Endothelial cell of umbilical vein (primary cell): ENCODE measurements around the gene LHX5. TPM values are rescaled to one million over a fixed set of nuclear protein-coding genes. Genes with fewer than 3 reads are reported as not detected.

Experiments used
- BruUV-seq: library from RNA; stranded (reverse); fragments of 400-500 nt; replicated peaks from 2 replicates; lab custom pipeline; 2021; lab: Mats Ljungman, UMichigan
- CTCF ChIA-PET: fragments of 300-600, 350-600 bp; sonication (Branson Sonifier 250); formaldehyde crosslinking; loops from one replicate; lab custom pipeline; 2021; ENCODE audit warnings: antibody characterized with exemption, inconsistent platforms; lab: Charles Lee
- POLR2A ChIA-PET: fragments of 300-600, 350-600 bp; sonication (Branson Sonifier 250); formaldehyde crosslinking; loops from one replicate; lab custom pipeline; 2021; ENCODE audit warnings: antibody characterized with exemption, inconsistent platforms; lab: Charles Lee
- DNase-seq: peaks from one replicate; pipeline ENCODE4 v3.0.0-alpha.2; 2011; ENCODE audit warnings: low read depth, low spot score
- FAIRE-seq: peaks from 2 replicates; lab custom pipeline; 2011; peaks lifted over from hg19 to GRCh38; lab: Jason Lieb, UNC
- H2AFZ ChIP-seq: 2 replicates; pipeline ENCODE4 v1.6.0; 2012; ENCODE audit warnings: low read depth, low read length, control low read depth, inconsistent platforms
- H3K27ac ChIP-seq: 2 replicates; pipeline ENCODE4 v1.5.1; 2011; ENCODE audit warnings: low read depth, mild to moderate bottlenecking, control low read depth, low read length, moderate library complexity; ENCODE audit not compliant: insufficient read depth
- H3K27me3 ChIP-seq, 2 experiments: 2 replicates each; pipeline versions ENCODE4 v1.6.0 to v1.6.1; 2011; ENCODE audit warnings: low read length in 2 of 2, mixed read lengths in 1 of 2; ENCODE audit not compliant: control insufficient read depth in 2 of 2, insufficient read depth in 2 of 2
- H3K36me3 ChIP-seq, 2 experiments: 2 replicates in 1 of 2; 3 replicates in 1 of 2; pipeline ENCODE4 v1.5.1; 2011; ENCODE audit warnings: low read length in 2 of 2, mild to moderate bottlenecking in 1 of 2, moderate library complexity in 1 of 2; ENCODE audit not compliant: control insufficient read depth in 2 of 2, insufficient read depth in 2 of 2; ENCODE audit errors: extremely low read depth in 1 of 2
- H3K4me1 ChIP-seq: 3 replicates; pipeline ENCODE4 v1.5.1; 2011; ENCODE audit warnings: mild to moderate bottlenecking, low read length; ENCODE audit not compliant: control insufficient read depth, insufficient read depth; ENCODE audit errors: extremely low read depth
- H3K4me2 ChIP-seq: 2 replicates; pipeline ENCODE4 v1.6.1; 2011; ENCODE audit warnings: low read length, control low read depth, mixed read lengths; ENCODE audit not compliant: insufficient read depth
- H3K4me3 ChIP-seq, 3 experiments: fragments of 200-600 bp in 1 of 3; sonication (generic), shearing (Covaris generic) in 1 of 3; replicated peaks in 1 of 3; 2 replicates each; pipeline ENCODE4 v1.5.1; 2011 to 2016; ENCODE audit warnings: control low read depth in 3 of 3, low read length in 3 of 3, mild to moderate bottlenecking in 2 of 3, inconsistent platforms in 1 of 3, low read depth in 1 of 3, moderate library complexity in 1 of 3; ENCODE audit not compliant: insufficient read depth in 1 of 3
- H3K79me2 ChIP-seq: 2 replicates; pipeline ENCODE4 v1.6.0; 2012; ENCODE audit warnings: low read length, inconsistent platforms; ENCODE audit not compliant: control insufficient read depth, insufficient read depth
- H3K9ac ChIP-seq: replicated peaks from 2 replicates; pipeline ENCODE3; 2011; ENCODE audit warnings: low read length, control low read depth; ENCODE audit not compliant: insufficient read depth; ENCODE audit errors: extremely low read depth
- H3K9me1 ChIP-seq: replicated peaks from 3 replicates; pipeline ENCODE4 v1.6.0; 2011; ENCODE audit warnings: mild to moderate bottlenecking, low read length; ENCODE audit not compliant: control insufficient read depth, insufficient read depth; ENCODE audit errors: extremely low read depth
- H3K9me3 ChIP-seq: replicated peaks from 2 replicates; pipeline ENCODE4 v1.5.1; 2012; ENCODE audit warnings: low read length, inconsistent platforms; ENCODE audit not compliant: control insufficient read depth, insufficient read depth
- H4K20me1 ChIP-seq: replicated peaks from 2 replicates; pipeline ENCODE3; 2011; ENCODE audit warnings: mild to moderate bottlenecking, low read length; ENCODE audit not compliant: control insufficient read depth, insufficient read depth; ENCODE audit errors: extremely low read depth
- CTCF ChIP-seq, 2 donors: IDR thresholded peaks; 1 replicate in 1 of 2; 2 replicates in 1 of 2; pipeline ENCODE4 v1.5.1; 2011; ENCODE audit warnings: low read length in 2 of 2, mild to moderate bottlenecking in 2 of 2, moderate library complexity in 2 of 2, control low read depth in 1 of 2, inconsistent platforms in 1 of 2, low read depth in 1 of 2; ENCODE audit not compliant: insufficient read depth in 1 of 2; ENCODE audit errors: extremely low read depth in 1 of 2
- EZH2 ChIP-seq: IDR thresholded peaks from 2 replicates; pipeline ENCODE4 v1.6.1; 2012; ENCODE audit warnings: borderline replicate concordance, low read depth, mild to moderate bottlenecking, moderate library complexity, low read length, inconsistent platforms; ENCODE audit not compliant: severe bottlenecking
- FOS ChIP-seq: IDR thresholded peaks from 2 replicates; pipeline ENCODE4 v1.6.1; 2011; ENCODE audit warnings: mild to moderate bottlenecking, low read length, moderate library complexity, borderline replicate concordance; ENCODE audit not compliant: insufficient read depth
- GATA2 ChIP-seq: IDR thresholded peaks from 2 replicates; pipeline ENCODE4 v1.7.0; 2011; ENCODE audit warnings: low read depth, mild to moderate bottlenecking, moderate library complexity, mixed read lengths, low read length; ENCODE audit not compliant: insufficient read length, insufficient read depth
- JUN ChIP-seq: IDR thresholded peaks from 2 replicates; pipeline ENCODE4 v1.6.1; 2011; ENCODE audit warnings: borderline replicate concordance, low read depth; ENCODE audit not compliant: insufficient read length, insufficient read depth
- MAX ChIP-seq: IDR thresholded peaks from 2 replicates; pipeline ENCODE4 v1.6.1; 2011; ENCODE audit not compliant: insufficient read depth, insufficient read length
- MYC ChIP-seq: IDR thresholded peaks from one replicate; pipeline ENCODE4 v1.6.1; 2011; ENCODE audit warnings: mild to moderate bottlenecking, low read depth, low read length
- POLR2A ChIP-seq: IDR thresholded peaks from 2 replicates; pipeline ENCODE4 v1.6.1; 2012; ENCODE audit warnings: low read depth, mild to moderate bottlenecking, control low read depth, low read length
- POLR2AphosphoS5 ChIP-seq: IDR thresholded peaks from 2 replicates; pipeline ENCODE4 v1.6.1; 2012; ENCODE audit warnings: low read depth, mild to moderate bottlenecking, control low read depth, low read length, moderate library complexity; ENCODE audit not compliant: insufficient read depth
- dilution Hi-C: fragments of 300-500 bp; cut with MboI; formaldehyde crosslinking; loops from one replicate; pipeline ENCODE4 v1.15.0; 2019; ENCODE audit warnings: low sequenced_read_pairs; ENCODE audit not compliant: extremely low pct_ligation_motif_present
- intact Hi-C: fragments of 100-400 bp; cut with micrococcal nuclease; formaldehyde crosslinking; loops from one replicate; pipeline ENCODE4 v1.10.0; 2022
- polyA plus RNA-seq, 4 experiments: library from polyadenylated mRNA; depleted of rRNA in 3 of 4; stranded (reverse) in 3 of 4; unstranded in 1 of 4; fragments of >200 nt; gene quantifications; 2 replicates each; pipeline versions ENCODE4 v1.2.1 to v1.2.3, GENCODE V29; 2011 to 2012; ENCODE audit warnings: missing spikeins in 1 of 4
- total RNA-seq: library from RNA; stranded (reverse); gene quantifications from 2 replicates; pipeline ENCODE4 v1.2.3, GENCODE V29; 2021

Gene LHX5
- total and polyA plus RNA-seq, 2 donors (not counting 3 experiments of a cell fraction or from before 2014, with no cell fraction given) = not detected

GRCh38 chr12:113416091-113416754, 55.4 kb downstream of the LHX5 start:
- no peaks in the 10 kb centered on the region for H3K36me3 ChIP-seq
- H3K27me3 ChIP-seq = no peaks in the 10 kb centered on the region
- POLR2A ChIA-PET = no interaction called here
- no peaks in the 10 kb centered on the region for H3K79me2 ChIP-seq
- intact Hi-C loops = no loop called here
- no peak overlapping the region for H3K4me3 ChIP-seq
- DNase-seq (no peak), FAIRE-seq (no peak)
- no peak overlapping the region for H2AFZ ChIP-seq
- H3K9me1 ChIP-seq = no peaks in the 10 kb centered on the region
- H3K4me1 ChIP-seq = no peaks in the 10 kb centered on the region
- H3K4me2 ChIP-seq = no peak overlapping the region
- H3K9me3 ChIP-seq = no peaks in the 10 kb centered on the region
- dilution Hi-C loops = no loop called here
- H4K20me1 ChIP-seq = no peaks in the 10 kb centered on the region
- H3K27ac ChIP-seq = no peak overlapping the region
- TF ChIP-seq MYC (no peak), EZH2 (no peak), CTCF (IDR thresholded peaks at IDR 0.05; ENCODE audit: extremely low read depth in 1 of 2, insufficient read depth in 1 of 2, low read depth in 1 of 2, low read length in 2 of 2) (no peak), POLR2AphosphoS5 (no peak), POLR2A (no peak), GATA2 (no peak), JUN (no peak), MAX (no peak), FOS (no peak)
- no peak overlapping the region for H3K9ac ChIP-seq
- no TSS peak for BruUV-seq
- CTCF ChIA-PET = interaction anchor here (1.4 kb wide), 1 partner anchor 9 kb away, joined by 11 read pairs; no protein-coding TSS in a partner anchor
